Thymus (tissue), 11 donors: ENCODE measurements around the gene TAB3. TPM values are rescaled to one million over a fixed set of nuclear protein-coding genes. Genes with fewer than 3 reads are reported as not detected.

Experiments
- DNase-seq, 9 donors: peaks; one replicate each; pipeline ENCODE4 v3.0.0-alpha.2; 2013; ENCODE audit warnings: low spot score in 9 of 9, low read depth in 6 of 9, missing footprints in 1 of 9
- H3K27ac ChIP-seq, 2 donors: one replicate each; pipeline ENCODE4 v1.5.1; 2013; ENCODE audit warnings: control low read depth in 1 of 2, low read depth in 1 of 2, low read length in 1 of 2, mild to moderate bottlenecking in 1 of 2, moderate library complexity in 1 of 2
- H3K27me3 ChIP-seq, 2 donors: one replicate each; pipeline ENCODE4 v1.5.1; 2013; ENCODE audit warnings: low read length in 1 of 2; ENCODE audit not compliant: control insufficient read depth in 2 of 2, insufficient read depth in 1 of 2
- H3K36me3 ChIP-seq, 2 donors: one replicate each; pipeline ENCODE4 v1.5.1; 2013; ENCODE audit warnings: low read length in 1 of 2, mild to moderate bottlenecking in 1 of 2, moderate library complexity in 1 of 2; ENCODE audit not compliant: control insufficient read depth in 2 of 2, insufficient read depth in 2 of 2
- H3K4me1 ChIP-seq, 2 donors: one replicate each; pipeline ENCODE4 v1.5.1; 2013; ENCODE audit warnings: low read length in 2 of 2; ENCODE audit not compliant: control insufficient read depth in 2 of 2, insufficient read depth in 2 of 2
- H3K4me3 ChIP-seq, 2 donors: one replicate each; pipeline ENCODE4 v1.5.1; 2013; ENCODE audit warnings: low read length in 2 of 2, control low read depth in 1 of 2, mild to moderate bottlenecking in 1 of 2
- H3K9me3 ChIP-seq, 2 donors: one replicate each; pipeline ENCODE4 v1.5.1; 2013; ENCODE audit warnings: low read length in 1 of 2, mild to moderate bottlenecking in 1 of 2; ENCODE audit not compliant: control insufficient read depth in 2 of 2, insufficient read depth in 1 of 2
- WGBS: extraction: QIAGEN DNeasy Blood & Tissue Kit; methylation state at CpG from one replicate; pipeline ENCODE4 v1.1.7; 2013; 5-methylcytosine and 5-hydroxymethylcytosine counted together
- polyA plus RNA-seq: library from polyadenylated mRNA; stranded (reverse); fragments of 200-250 nt; gene quantifications from one replicate; pipeline ENCODE4 v1.2.3, GENCODE V29; 2013
- total RNA-seq: library from RNA; stranded (reverse); fragments of 120-200 nt; gene quantifications from one replicate; pipeline ENCODE4 v1.2.4, GENCODE V29; 2013
- donor health status: healthy.

Gene TAB3
- total and polyA plus RNA-seq, 2 donors: 5.9 to 13.6 TPM

GRCh38 chrX:30880058-30880457 is 9.0 kb downstream of the TAB3 start:
- no peaks in the 10 kb centered on the region for H3K36me3 ChIP-seq
- no peak overlapping the region for H3K27ac ChIP-seq
- no peaks in the 10 kb centered on the region for H3K4me1 ChIP-seq
- H3K9me3 ChIP-seq: no peaks in the 10 kb centered on the region
- DNase-seq: no peak
- H3K27me3 ChIP-seq: no peaks in the 10 kb centered on the region
- WGBS: 97% methylated on average over 3 of the region's 3 CpGs
- H3K4me3 ChIP-seq: no peak overlapping the region

- Histone ChIP-seq H3K4me1 (no peaks in the 10 kb centered on the region), H3K27ac (no peak overlapping the region), H3K4me3 (no peak overlapping the region), H3K36me3 (no peaks in the 10 kb centered on the region), H3K9me3 (no peaks in the 10 kb centered on the region), H3K27me3 (no peaks in the 10 kb centered on the region)
- 96% methylated on average over 6 of the region's 6 CpGs for WGBS
- DNase-seq: no peak
Observed at GRCh38 chrX:30876367-30876766, 12.7 kb downstream of the TAB3 start.

- no peak overlapping the region for H3K27ac ChIP-seq
- H3K4me3 ChIP-seq: no peak overlapping the region
- no peaks in the 10 kb centered on the region for H3K27me3 ChIP-seq
- H3K4me1 ChIP-seq: no peaks in the 10 kb centered on the region
- H3K9me3 ChIP-seq: no peaks in the 10 kb centered on the region
- 98% methylated on average over 3 of the region's 3 CpGs for WGBS
- H3K36me3 ChIP-seq: no peaks in the 10 kb centered on the region
- DNase-seq: no peak
Observed at GRCh38 chrX:30875957-30876356, 13.1 kb downstream of the TAB3 start.

- no peak for DNase-seq
- Histone ChIP-seq H3K9me3 (no peaks in the 10 kb centered on the region), H3K4me3 (no peak overlapping the region), H3K27ac (no peak overlapping the region), H3K36me3 (no peaks in the 10 kb centered on the region), H3K4me1 (no peaks in the 10 kb centered on the region), H3K27me3 (no peaks in the 10 kb centered on the region)
- WGBS: 99% methylated on average over 3 of the region's 3 CpGs
Observed at GRCh38 chrX:30874851-30875250, 14.2 kb downstream of the TAB3 start.

GRCh38 chrX:30870572-30870971 is 18.5 kb downstream of the TAB3 start:
- no peaks in the 10 kb centered on the region for H3K27me3 ChIP-seq
- WGBS: 93% methylated on average over 2 of the region's 2 CpGs
- H3K9me3 ChIP-seq: no peaks in the 10 kb centered on the region
- no peak for DNase-seq
- no peak overlapping the region for H3K27ac ChIP-seq
- no peak overlapping the region for H3K4me3 ChIP-seq
- peaks cover 0 to 5% of the 10 kb centered on the region in 2 donors for H3K36me3 ChIP-seq
- no peaks in the 10 kb centered on the region for H3K4me1 ChIP-seq

- DNase-seq: no peak
- peaks cover 0 to 13% of the 10 kb centered on the region in 2 donors for H3K36me3 ChIP-seq
- no peak overlapping the region for H3K4me3 ChIP-seq
- no peaks in the 10 kb centered on the region for H3K27me3 ChIP-seq
- H3K27ac ChIP-seq: no peak overlapping the region
- H3K9me3 ChIP-seq: no peaks in the 10 kb centered on the region
- WGBS: 98% methylated on average over 1 of the region's 1 CpG
- H3K4me1 ChIP-seq: no peaks in the 10 kb centered on the region
Observed at GRCh38 chrX:30865612-30866011, 23.4 kb downstream of the TAB3 start.

- Histone ChIP-seq H3K27ac (no peak overlapping the region), H3K9me3 (no peaks in the 10 kb centered on the region), H3K36me3 (peaks cover 0 to 13% of the 10 kb centered on the region in 2 donors), H3K4me1 (no peaks in the 10 kb centered on the region), H3K27me3 (no peaks in the 10 kb centered on the region), H3K4me3 (no peak overlapping the region)
- DNase-seq: no peak
- WGBS: 95% methylated on average over 3 of the region's 3 CpGs
Observed at GRCh38 chrX:30865015-30865414, 24.0 kb downstream of the TAB3 start.

- H3K36me3 ChIP-seq: peaks cover under 1 to 13% of the 10 kb centered on the region in 2 donors
- H3K9me3 ChIP-seq: no peaks in the 10 kb centered on the region
- 92% methylated on average over 1 of the region's 1 CpG for WGBS
- DNase-seq: no peak
- H3K27ac ChIP-seq: no peak overlapping the region
- no peak overlapping the region for H3K4me3 ChIP-seq
- H3K27me3 ChIP-seq: no peaks in the 10 kb centered on the region
- no peaks in the 10 kb centered on the region for H3K4me1 ChIP-seq
Observed at GRCh38 chrX:30864383-30864785, 24.7 kb downstream of the TAB3 start.

GRCh38 chrX:30863974-30864373 is 25.1 kb downstream of the TAB3 start:
- no peaks in the 10 kb centered on the region for H3K9me3 ChIP-seq
- no peaks in the 10 kb centered on the region for H3K27me3 ChIP-seq
- H3K36me3 ChIP-seq: peaks cover 4 to 13% of the 10 kb centered on the region in 2 donors
- no peak overlapping the region for H3K27ac ChIP-seq
- 100% methylated on average over 1 of the region's 1 CpG for WGBS
- H3K4me3 ChIP-seq: no peak overlapping the region
- no peaks in the 10 kb centered on the region for H3K4me1 ChIP-seq
- DNase-seq: no peak

- H3K9me3 ChIP-seq: no peaks in the 10 kb centered on the region
- no peak overlapping the region for H3K27ac ChIP-seq
- H3K4me3 ChIP-seq: no peak overlapping the region
- H3K27me3 ChIP-seq: no peaks in the 10 kb centered on the region
- 100% methylated on average over 1 of the region's 1 CpG for WGBS
- peaks cover 0 to 15% of the 10 kb centered on the region in 2 donors for H3K36me3 ChIP-seq
- H3K4me1 ChIP-seq: no peaks in the 10 kb centered on the region
- DNase-seq: no peak
Observed at GRCh38 chrX:30858098-30858497, 31.0 kb downstream of the TAB3 start.
